HG03432 (cell line): ENCODE measurements around the gene PARP12.

ENCODE experiments used
- ATAC-seq: cut with Tn5 transposase; IDR thresholded peaks from one replicate; pipeline ENCODE4 v1.9.1; 2021; ENCODE audit warnings: mild to moderate bottlenecking, moderate library complexity; ENCODE audit not compliant: unreplicated experiment

The PARP12 gene

GRCh38 chr7:140059273-140060242, 3.2 kb downstream of the PARP12 start:
- ATAC-seq, result no peak

GRCh38 chr7:140058517-140058916, 4.2 kb downstream of the PARP12 start:
- no peak for ATAC-seq

DNA sequence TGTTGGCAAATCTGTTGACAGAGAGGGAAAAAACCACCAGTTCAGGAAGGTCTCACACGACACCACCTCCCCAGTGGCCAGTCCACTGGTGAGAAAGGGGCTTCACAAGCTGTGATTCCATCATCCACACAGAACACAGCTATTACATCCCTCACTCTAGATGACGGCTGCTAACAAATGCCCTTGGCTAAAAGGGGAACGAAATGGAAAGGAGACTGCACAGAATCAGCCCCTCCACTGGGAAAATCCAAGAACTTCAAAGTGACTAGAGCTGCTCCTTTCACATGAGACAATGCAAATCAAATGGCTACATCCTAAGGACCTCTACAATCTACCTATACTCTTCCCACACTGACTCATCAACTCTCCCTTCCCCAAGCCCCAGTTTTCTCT, 5.6 kb downstream of the PARP12 start:
- ATAC-seq, result no peak

DNA sequence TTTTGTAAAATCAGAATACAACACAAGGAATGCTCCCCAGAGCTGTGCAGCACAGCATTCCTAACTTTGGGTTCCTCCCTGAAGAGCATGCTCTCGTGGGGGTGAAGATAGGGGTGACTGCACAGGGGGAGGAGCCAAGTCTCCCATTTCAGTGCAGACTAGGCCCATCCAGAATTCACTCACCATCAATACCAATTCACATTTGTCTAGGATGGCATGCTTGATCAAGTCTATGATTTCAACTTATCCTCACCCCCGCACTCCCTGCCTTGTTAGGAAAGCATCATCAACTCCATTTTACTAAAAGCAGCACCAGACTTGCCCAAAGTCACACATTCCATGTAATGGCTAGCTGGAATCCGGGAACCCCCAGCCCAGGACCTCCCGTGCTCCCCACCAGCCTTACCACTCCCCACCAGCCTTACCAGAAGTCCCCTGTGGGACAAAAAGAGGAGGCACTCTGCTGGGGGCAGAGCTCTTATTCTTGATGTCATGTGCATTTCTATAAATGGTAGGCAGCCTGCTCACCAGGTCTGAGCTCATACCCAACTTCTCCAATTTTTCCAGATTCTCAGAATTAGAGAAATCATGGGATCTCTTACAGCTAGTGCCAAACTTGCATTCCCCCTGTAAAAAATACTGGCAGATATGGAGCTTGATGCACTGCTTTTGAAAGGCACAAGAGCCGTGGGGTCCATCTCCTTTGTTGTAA, 6.2 kb downstream of the PARP12 start:
- ATAC-seq, result no peak

DNA sequence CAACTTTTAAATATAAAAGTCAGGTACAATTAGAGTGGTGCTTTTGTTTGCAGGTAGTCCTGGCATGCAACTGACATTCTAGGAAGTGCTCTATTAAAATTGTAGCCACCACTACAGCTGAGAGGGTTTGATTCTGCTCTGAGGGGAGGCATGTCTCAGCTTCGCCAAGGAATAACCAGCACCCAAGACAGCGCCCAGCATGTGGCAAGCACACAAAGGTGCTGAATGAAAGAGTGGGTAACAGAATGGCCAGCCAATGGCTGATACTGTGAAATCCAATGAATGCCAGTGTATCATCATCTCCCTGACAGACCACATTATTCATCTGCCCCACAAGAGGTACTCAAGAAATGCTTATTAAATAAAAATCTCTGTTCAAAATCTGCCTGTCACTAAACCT, 6.9 kb downstream of the PARP12 start:
- ATAC-seq, result no peak

DNA sequence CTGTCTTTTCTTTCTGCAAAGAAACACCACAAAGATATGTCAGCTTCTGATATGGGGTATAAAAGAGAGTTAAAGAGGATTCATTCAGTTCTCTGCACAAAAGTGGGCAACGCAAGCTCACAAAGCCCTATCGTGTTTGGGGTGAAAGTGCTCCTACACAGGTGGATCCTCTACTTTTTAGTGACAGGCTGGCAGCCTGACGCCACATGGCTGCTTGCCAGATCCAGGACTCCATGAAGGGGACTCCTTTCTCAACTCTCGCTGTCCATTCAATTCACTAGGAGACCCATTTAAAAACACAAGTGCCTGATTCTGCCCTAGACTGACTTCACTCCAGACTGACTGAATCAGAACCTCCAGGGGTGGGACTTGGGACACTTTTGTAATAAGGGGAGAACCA, 8.0 kb downstream of the PARP12 start:
- ATAC-seq, result no peak

- peak; percentile 93 for ATAC-seq
These were observed 8.8 kb downstream of the PARP12 start for GRCh38 chr7:140053812-140054539.

- ATAC-seq, result no peak
These were observed 10.9 kb downstream of the PARP12 start for GRCh38 chr7:140051820-140052219.

DNA sequence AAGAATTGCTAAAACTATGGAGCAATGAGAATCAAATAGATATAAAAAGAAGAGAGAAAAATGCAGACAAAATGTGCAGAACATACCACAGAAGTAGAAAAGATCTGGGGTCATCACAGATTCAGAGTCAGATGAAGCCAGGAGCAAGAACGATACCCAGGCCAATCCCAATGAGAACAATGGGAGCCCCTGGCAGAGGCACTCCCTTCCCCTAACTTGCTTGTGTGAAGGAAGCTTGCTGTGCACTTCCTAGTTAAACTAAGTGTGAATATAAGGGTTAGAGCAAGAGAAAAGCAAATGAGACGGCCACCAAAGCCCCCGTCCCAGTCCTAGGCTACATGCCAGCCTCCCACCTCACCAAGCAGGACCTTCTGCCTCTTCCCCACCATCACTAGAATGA, 12.7 kb downstream of the PARP12 start:
- ATAC-seq, result no peak

GRCh38 chr7:140049339-140050024, 13.3 kb downstream of the PARP12 start:
- no peak for ATAC-seq

DNA sequence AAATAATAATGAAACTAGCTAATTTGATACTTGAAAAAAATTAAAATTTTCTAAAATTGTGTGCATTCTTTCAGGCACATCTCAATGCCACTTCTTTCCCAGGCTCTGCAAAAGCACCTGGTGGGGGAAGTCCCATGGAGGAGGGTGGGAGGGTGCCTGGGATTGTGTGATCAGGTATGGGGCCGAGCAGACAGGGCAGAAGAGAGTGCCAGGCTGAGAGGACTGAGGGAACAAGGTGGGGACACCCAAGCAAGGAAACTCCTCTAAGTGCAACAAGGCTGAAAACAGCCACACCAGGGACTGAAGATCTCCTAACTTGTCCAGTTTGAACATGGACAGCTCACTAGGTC, 13.8 kb downstream of the PARP12 start:
- no peak for ATAC-seq

DNA sequence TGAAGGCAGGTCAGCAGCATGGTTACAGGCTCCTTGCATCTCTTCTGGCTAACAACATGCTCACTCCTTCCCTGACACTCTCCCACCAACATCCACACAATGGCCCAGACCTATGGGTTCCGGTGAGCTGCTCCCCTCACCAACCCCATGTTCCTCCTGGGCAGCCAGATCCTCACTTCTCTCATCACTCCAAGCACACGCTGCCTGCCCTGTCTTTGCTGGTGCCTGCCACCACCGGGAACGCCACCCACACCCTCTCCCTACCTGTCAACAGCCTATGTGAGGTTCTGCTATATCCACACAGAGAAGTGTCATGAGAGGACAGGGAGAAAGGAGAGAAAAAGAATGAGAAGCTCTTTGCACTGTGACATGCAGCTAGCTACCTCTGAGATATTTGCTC, 14.6 kb downstream of the PARP12 start:
- ATAC-seq, result no peak

GRCh38 chr7:140047197-140047596, 15.6 kb downstream of the PARP12 start:
- no peak for ATAC-seq

DNA sequence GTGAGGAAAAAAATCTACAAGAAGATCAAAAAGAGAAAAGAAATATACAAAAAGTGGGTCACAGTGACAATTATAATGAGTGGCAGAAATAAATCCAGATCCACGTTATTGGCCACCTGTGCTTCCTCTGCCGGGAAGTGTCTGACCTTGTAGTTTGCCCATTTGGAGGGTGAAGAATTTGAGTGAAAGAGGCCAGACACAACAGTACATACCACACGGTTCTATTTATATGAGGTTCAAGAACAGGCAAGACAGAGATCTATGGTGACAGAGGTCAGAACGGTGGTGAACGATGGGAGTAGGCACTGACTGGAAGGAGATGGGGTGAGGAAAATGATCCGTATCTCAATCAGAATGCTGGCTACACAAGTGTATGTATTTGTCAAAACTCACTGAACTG, 17.1 kb downstream of the PARP12 start:
- ATAC-seq, result no peak

GRCh38 chr7:140044251-140044650, 18.5 kb downstream of the PARP12 start:
- ATAC-seq, result no peak

DNA sequence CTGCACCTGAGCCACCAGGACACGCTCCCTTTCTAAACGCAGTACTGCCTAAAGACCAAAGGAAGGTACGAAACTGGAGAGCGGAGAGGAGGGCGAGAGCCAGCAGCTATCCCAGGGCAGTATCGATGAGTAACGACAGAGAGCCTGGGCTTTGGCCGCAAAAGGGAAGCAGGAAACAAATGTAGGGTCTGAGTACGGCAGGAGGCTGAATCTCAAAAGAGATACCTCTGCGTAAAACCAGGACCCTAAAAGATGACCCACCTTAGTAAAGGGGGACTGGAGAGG, 20.4 kb downstream of the PARP12 start:
- ATAC-seq, result no peak

DNA sequence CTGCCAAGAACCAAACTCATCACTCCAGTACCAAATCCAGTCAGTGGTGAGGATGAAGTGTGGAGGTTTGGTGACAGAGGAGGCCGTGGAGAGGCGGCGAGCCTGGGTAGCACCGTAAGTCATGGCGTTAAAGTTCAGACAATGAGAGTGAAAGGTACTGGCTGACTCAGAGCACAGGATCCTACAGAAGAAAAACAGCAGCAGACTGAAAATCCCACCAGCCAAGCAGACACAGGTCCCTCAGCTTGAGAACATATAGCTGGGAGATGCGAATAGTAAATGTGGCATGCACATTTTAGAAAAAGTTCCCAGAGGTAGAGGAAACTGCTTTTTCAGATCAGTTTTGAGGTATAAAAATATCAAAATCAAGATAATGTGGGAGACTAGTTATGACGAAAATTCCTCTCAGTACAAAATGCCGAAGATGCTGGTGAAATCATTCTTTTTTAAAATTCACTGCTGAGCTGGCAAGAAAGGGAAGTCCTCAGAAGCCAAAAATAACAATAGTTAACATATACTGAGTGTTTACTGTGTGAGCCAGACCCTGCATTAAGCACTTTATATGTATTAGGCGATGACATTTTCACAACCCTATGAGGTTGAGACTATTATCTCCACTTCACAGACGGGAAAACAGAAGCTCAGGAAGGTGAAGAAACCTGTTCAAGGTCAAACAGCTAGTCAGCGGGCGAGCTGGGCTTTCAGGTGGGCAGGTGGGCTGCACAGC, 20.9 kb downstream of the PARP12 start:
- ATAC-seq, result no peak

GRCh38 chr7:140039896-140040295, 22.9 kb downstream of the PARP12 start:
- no peak for ATAC-seq

DNA sequence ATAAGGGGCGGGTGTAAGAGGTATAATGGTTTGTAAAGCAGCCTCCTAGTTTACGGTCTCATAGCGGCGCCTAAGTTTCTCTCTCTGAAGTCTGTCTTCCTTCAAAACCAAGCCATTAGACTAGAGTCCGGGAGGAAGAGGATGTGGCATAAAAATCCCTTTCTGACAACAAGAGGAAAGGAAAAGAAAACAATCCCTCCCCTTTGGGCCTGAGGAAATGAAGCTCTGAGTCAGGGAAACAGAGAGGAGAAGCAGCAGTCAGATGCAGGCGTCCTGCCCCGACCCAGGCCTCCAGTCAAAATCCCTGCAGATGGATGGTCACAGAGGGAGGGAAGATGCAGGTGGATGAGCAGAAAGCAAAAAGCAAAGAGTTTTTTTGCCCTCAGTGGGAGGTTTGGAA, 23.7 kb downstream of the PARP12 start:
- no peak for ATAC-seq

GRCh38 chr7:140036224-140036962, 26.4 kb downstream of the PARP12 start:
- ATAC-seq, result peak; percentile 85
